ENCODE measurements around the gene NOXO1. TPM values are rescaled to one million over a fixed set of nuclear protein-coding genes. Genes with fewer than 3 reads are reported as not detected.
A peak's percentile ranks its signal among the peaks of the same experiment; 100 is the strongest.

NOXO1 gene
- total RNA-seq, 4 donors from 2014 or later: 0.52 TPM; not detected in 3

GRCh38 chr16:1973461-1974156 lies 7.7 kb downstream of the NOXO1 start:
- WGBS: 92% methylated on average over 16 of the region's 16 CpGs
- no peak for DNase-seq (ENCODE audit: extremely low spot score)
- TF ChIP-seq POLR2A (IDR thresholded peaks at IDR 0.05; ENCODE audit: low read depth): no peak
- Histone ChIP-seq H3K4me3 (peak overlapping the region in 1 of 4 donors; percentile 91), H3K27ac (replicated peaks in 1 of 4) (no peak overlapping the region), H3K27me3 (peaks cover 8 to 52% (median 15%) of the 10 kb centered on the region in 4 donors), H3K9me3 (no peaks in the 10 kb centered on the region), H3K4me1 (peaks cover 24 to 36% (median 30%) of the 10 kb centered on the region in 4 donors), H3K36me3 (peaks cover 47 to 51% (median 48%) of the 10 kb centered on the region in 4 donors)
- intact Hi-C loops (cut with DNase I): no loop called here

- H3K36me3 ChIP-seq: peaks cover 36 to 40% (median 37%) of the 10 kb centered on the region in 4 donors
- intact Hi-C loops (cut with DNase I): no loop called here
- WGBS: 2% methylated on average over 20 of the region's 22 CpGs
- peaks cover 24 to 34% (median 30%) of the 10 kb centered on the region in 4 donors for H3K4me1 ChIP-seq
- H3K9me3 ChIP-seq: no peaks in the 10 kb centered on the region
- TF ChIP-seq POLR2AphosphoS5 (IDR thresholded peaks at IDR 0.05) (no peak), POLR2A (IDR thresholded peaks at IDR 0.05; ENCODE audit: low read depth) (no peak), EP300 (IDR thresholded peaks at IDR 0.05) (no peak), CTCF (IDR thresholded peaks at IDR 0.05) (no peak)
- peaks cover 6 to 41% (median 8%) of the 10 kb centered on the region in 4 donors for H3K27me3 ChIP-seq
- DNase-seq (ENCODE audit: extremely low spot score): no peak
- peak overlapping the region; percentile 89 to 100 (median 90) for H3K4me3 ChIP-seq
- peak overlapping the region; percentile 80 to 95 (median 92) for H3K27ac ChIP-seq (replicated peaks in 1 of 4)
Measured at GRCh38 chr16:1972490-1972877, 8.8 kb downstream of the NOXO1 start.

- intact Hi-C loops (cut with DNase I): no loop called here
- Histone ChIP-seq H3K27me3 (peaks cover 3 to 35% (median 8%) of the 10 kb centered on the region in 4 donors), H3K4me3 (peak within 1 kb of the TSS; percentile 89 to 100 (median 90)), H3K27ac (replicated peaks in 1 of 4) (peak within 1 kb of the TSS; percentile 80 to 95 (median 92)), H3K36me3 (peaks cover 31 to 35% (median 31%) of the 10 kb centered on the region in 4 donors), H3K9me3 (no peaks in the 10 kb centered on the region), H3K4me1 (peaks cover 24 to 34% (median 30%) of the 10 kb centered on the region in 4 donors)
- WGBS: 0% methylated on average over 1 of the region's 78 CpGs
- peak in 1 of 3 experiments; percentile 42 for TF ChIP-seq CTCF (IDR thresholded peaks at IDR 0.05)
- TF ChIP-seq EP300 (IDR thresholded peaks at IDR 0.05): no peak
- peak; percentile 89 for TF ChIP-seq POLR2A (IDR thresholded peaks at IDR 0.05; ENCODE audit: low read depth)
- peak; percentile 99 to 100 for TF ChIP-seq POLR2AphosphoS5 (IDR thresholded peaks at IDR 0.05)
- peak; percentile 98 for DNase-seq (ENCODE audit: extremely low spot score)
Measured at GRCh38 chr16:1971796-1972489, 9.3 kb downstream of the NOXO1 start, which contains the start of gene TBL3. TSS of gene TBL3 (plus strand) at chr16:1972053. CDS start at chr16:1972165, 112 bp downstream.

- DNase-seq (ENCODE audit: extremely low spot score): no peak
- intact Hi-C loops (cut with DNase I): no loop called here
- Histone ChIP-seq H3K4me1 (peaks cover 36 to 53% (median 43%) of the 10 kb centered on the region in 4 donors), H3K27ac (replicated peaks in 1 of 4) (no peak overlapping the region), H3K9me3 (no peaks in the 10 kb centered on the region), H3K4me3 (no peak overlapping the region), H3K27me3 (peaks cover 0 to 8% (median 0%) of the 10 kb centered on the region in 4 donors), H3K36me3 (peaks cover 0 to 7% (median 2%) of the 10 kb centered on the region in 4 donors)
- 91% methylated on average over 29 of the region's 41 CpGs for WGBS
- TF ChIP-seq CTCF (IDR thresholded peaks at IDR 0.05) (no peak), POLR2A (IDR thresholded peaks at IDR 0.05; ENCODE audit: low read depth) (no peak), POLR2AphosphoS5 (IDR thresholded peaks at IDR 0.05) (no peak), EP300 (IDR thresholded peaks at IDR 0.05) (no peak)
Measured at GRCh38 chr16:1968146-1968953, 12.9 kb downstream of the NOXO1 start.

Data from esophagus muscularis mucosa (tissue), 4 donors.